Neural cell (in vitro differentiated cells): ENCODE measurements around the gene XXYLT1. TPM values are rescaled to one million over a fixed set of nuclear protein-coding genes. Genes with fewer than 3 reads are reported as not detected.

ENCODE experiments used
- H2AFZ ChIP-seq: fragments of 200-600, 300-800 bp; sonication (generic), shearing (Covaris generic); 2 replicates; pipeline ENCODE4 v1.6.0; 2014; ENCODE audit warnings: low read depth, mild to moderate bottlenecking, antibody characterized with exemption, low read length, moderate library complexity
- H3F3A ChIP-seq: fragments of 200-600 bp; shearing (Covaris generic); 2 replicates; pipeline ENCODE4 v1.6.1; 2016; ENCODE audit warnings: mild to moderate bottlenecking, moderate library complexity, mixed read lengths, antibody characterized with exemption, low read length; ENCODE audit not compliant: insufficient read depth, poor library complexity, severe bottlenecking
- H3K27ac ChIP-seq: fragments of 200-600, 300-800 bp; sonication (generic), shearing (Covaris generic); 2 replicates; pipeline ENCODE4 v1.5.1; 2014; ENCODE audit warnings: mild to moderate bottlenecking, low read length, moderate library complexity
- H3K27me3 ChIP-seq: fragments of 300-800, 200-600 bp; sonication (generic), shearing (Covaris generic); 2 replicates; pipeline ENCODE4 v1.6.0; 2014; ENCODE audit warnings: mild to moderate bottlenecking, low read depth, low read length, moderate library complexity; ENCODE audit not compliant: insufficient read depth
- H3K36me3 ChIP-seq: fragments of 300-800, 200-600 bp; sonication (generic), shearing (Covaris generic); 2 replicates; pipeline ENCODE4 v1.5.1; 2014; ENCODE audit warnings: mild to moderate bottlenecking, antibody characterized with exemption, low read length, moderate library complexity; ENCODE audit not compliant: insufficient read depth
- H3K4me2 ChIP-seq: fragments of 300-800, 200-600 bp; sonication (generic), shearing (Covaris generic); 2 replicates; pipeline ENCODE4 v1.6.0; 2014; ENCODE audit warnings: mild to moderate bottlenecking, low read length
- H3K4me3 ChIP-seq: fragments of 300-800, 200-600 bp; sonication (generic), shearing (Covaris generic); 2 replicates; pipeline ENCODE4 v1.5.1; 2014; ENCODE audit warnings: mild to moderate bottlenecking, low read length, moderate library complexity
- H3K79me2 ChIP-seq: fragments of 200-600 bp; shearing (Covaris generic); replicated peaks from 2 replicates; pipeline ENCODE4 v1.6.0; 2014; ENCODE audit warnings: mild to moderate bottlenecking, low read length, moderate library complexity; ENCODE audit not compliant: insufficient read depth
- H3K9ac ChIP-seq: fragments of 300-800, 200-600 bp; sonication (generic), shearing (Covaris generic); 2 replicates; pipeline ENCODE4 v1.6.1; 2016; ENCODE audit warnings: mild to moderate bottlenecking, low read length, mixed read lengths
- H3K9me2 ChIP-seq: fragments of 200-600 bp; shearing (Covaris generic); 2 replicates; pipeline ENCODE4 v1.6.1; 2016; ENCODE audit warnings: mild to moderate bottlenecking, low read length, mixed read lengths; ENCODE audit not compliant: insufficient read depth
- H3K9me3 ChIP-seq: fragments of 200-600, 300-800 bp; sonication (generic), shearing (Covaris generic); 2 replicates; pipeline ENCODE4 v1.6.1; 2016; ENCODE audit warnings: mild to moderate bottlenecking, mixed run types, low read length, moderate library complexity, mixed read lengths
- H4K20me1 ChIP-seq: fragments of 200-600 bp; shearing (Covaris generic); 2 replicates; pipeline ENCODE4 v1.6.1; 2016; ENCODE audit warnings: mild to moderate bottlenecking, mixed run types; ENCODE audit not compliant: insufficient read depth
- CTCF ChIP-seq: fragments of 450-650 bp; IDR thresholded peaks from 2 replicates; pipeline ENCODE4 v1.5.1; 2014; ENCODE audit warnings: antibody characterized with exemption, mild to moderate bottlenecking, moderate library complexity; ENCODE audit not compliant: poor library complexity, severe bottlenecking
- EP300 ChIP-seq: fragments of 450-650 bp; conservative IDR thresholded peaks from 2 replicates; pipeline ENCODE4 v1.6.1; 2014; ENCODE audit warnings: antibody characterized with exemption, mild to moderate bottlenecking, moderate library complexity; ENCODE audit not compliant: poor library complexity, severe bottlenecking
- EZH2 ChIP-seq: fragments of 200-600, 300-800 bp; shearing (Covaris generic), sonication (generic); IDR thresholded peaks from 2 replicates; pipeline ENCODE4 v1.6.1; 2014; ENCODE audit warnings: antibody characterized with exemption, low read length, borderline replicate concordance, mild to moderate bottlenecking; ENCODE audit not compliant: insufficient read depth, poor library complexity, severe bottlenecking
- MXI1 ChIP-seq: fragments of 450-650 bp; conservative IDR thresholded peaks from 2 replicates; pipeline ENCODE4 v1.6.1; 2014; ENCODE audit warnings: antibody characterized with exemption, mild to moderate bottlenecking; ENCODE audit not compliant: poor library complexity, severe bottlenecking
- POLR2AphosphoS5 ChIP-seq: IDR thresholded peaks from 2 replicates; pipeline ENCODE4 v1.6.1; 2012
- RAD21 ChIP-seq: fragments of 450-650 bp; conservative IDR thresholded peaks from 2 replicates; pipeline ENCODE4 v1.6.1; 2014; ENCODE audit warnings: antibody characterized with exemption, mild to moderate bottlenecking, moderate library complexity
- SMC3 ChIP-seq: fragments of 450-650 bp; conservative IDR thresholded peaks from 2 replicates; pipeline ENCODE4 v1.6.1; 2014; ENCODE audit warnings: antibody characterized with exemption, mild to moderate bottlenecking, moderate library complexity; ENCODE audit not compliant: poor library complexity
- TAF1 ChIP-seq: IDR thresholded peaks from 2 replicates; pipeline ENCODE4 v1.6.1; 2012; ENCODE audit warnings: low read depth
- polyA plus RNA-seq: library from polyadenylated mRNA; depleted of rRNA; stranded (reverse); fragments of >200 nt; gene quantifications from 2 replicates; pipeline ENCODE4 v1.2.3, GENCODE V29; 2014
- TF ChIP-seq, protein P1 (sequence below): IDR thresholded peaks from 2 replicates; pipeline ENCODE4 v1.6.1; 2012; ENCODE audit warnings: borderline replicate concordance

Gene XXYLT1
- polyA plus RNA-seq, 1 donor from 2014 or later, result 25.4 TPM

DNA sequence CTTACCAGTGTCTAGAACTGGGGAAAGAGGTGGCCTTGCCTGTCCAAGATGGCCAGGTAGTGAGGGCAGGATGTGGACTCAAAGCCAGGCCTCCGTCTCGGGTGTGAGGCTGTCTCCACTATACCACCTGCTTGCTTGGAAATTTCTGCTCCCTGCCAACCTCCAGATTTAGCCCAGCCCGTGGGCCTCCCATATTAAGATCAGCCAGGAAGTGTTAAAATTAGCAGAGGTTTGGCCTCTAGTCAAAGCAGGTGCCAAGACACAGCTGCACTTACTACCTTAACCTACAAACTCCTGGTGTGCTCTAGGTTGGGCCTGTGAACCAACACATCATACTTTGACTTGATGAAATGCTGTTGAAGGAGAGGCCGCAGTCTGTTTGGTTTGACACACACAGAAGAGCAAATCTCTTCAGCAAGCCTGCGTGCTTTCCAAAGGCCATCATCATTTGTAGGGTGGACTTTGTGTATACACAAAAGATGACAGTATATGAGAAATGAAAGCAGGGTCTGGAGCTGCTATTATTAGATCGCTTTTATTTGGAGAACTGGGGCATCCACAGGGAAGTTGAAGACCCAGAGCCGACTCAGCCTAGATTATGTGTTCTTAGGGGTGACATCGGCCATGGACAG, 206.5 kb downstream of the XXYLT1 start:
- Histone ChIP-seq H3F3A (no peaks in the 10 kb centered on the region), H3K27me3 (no peaks in the 10 kb centered on the region), H3K36me3 (no peaks in the 10 kb centered on the region), H3K4me2 (no peak overlapping the region), H2AFZ (no peak overlapping the region), H4K20me1 (no peaks in the 10 kb centered on the region), H3K27ac (no peak overlapping the region), H3K4me3 (no peak overlapping the region), H3K9me3 (no peaks in the 10 kb centered on the region), H3K79me2 (no peaks in the 10 kb centered on the region), H3K9ac (no peak overlapping the region), H3K9me2 (no peaks in the 10 kb centered on the region)
- TF ChIP-seq EP300, result no peak
- no peak for TF ChIP-seq EZH2
- no peak for TF ChIP-seq POLR2AphosphoS5
- no peak for TF ChIP-seq RAD21
- TF ChIP-seq, protein P1, sequence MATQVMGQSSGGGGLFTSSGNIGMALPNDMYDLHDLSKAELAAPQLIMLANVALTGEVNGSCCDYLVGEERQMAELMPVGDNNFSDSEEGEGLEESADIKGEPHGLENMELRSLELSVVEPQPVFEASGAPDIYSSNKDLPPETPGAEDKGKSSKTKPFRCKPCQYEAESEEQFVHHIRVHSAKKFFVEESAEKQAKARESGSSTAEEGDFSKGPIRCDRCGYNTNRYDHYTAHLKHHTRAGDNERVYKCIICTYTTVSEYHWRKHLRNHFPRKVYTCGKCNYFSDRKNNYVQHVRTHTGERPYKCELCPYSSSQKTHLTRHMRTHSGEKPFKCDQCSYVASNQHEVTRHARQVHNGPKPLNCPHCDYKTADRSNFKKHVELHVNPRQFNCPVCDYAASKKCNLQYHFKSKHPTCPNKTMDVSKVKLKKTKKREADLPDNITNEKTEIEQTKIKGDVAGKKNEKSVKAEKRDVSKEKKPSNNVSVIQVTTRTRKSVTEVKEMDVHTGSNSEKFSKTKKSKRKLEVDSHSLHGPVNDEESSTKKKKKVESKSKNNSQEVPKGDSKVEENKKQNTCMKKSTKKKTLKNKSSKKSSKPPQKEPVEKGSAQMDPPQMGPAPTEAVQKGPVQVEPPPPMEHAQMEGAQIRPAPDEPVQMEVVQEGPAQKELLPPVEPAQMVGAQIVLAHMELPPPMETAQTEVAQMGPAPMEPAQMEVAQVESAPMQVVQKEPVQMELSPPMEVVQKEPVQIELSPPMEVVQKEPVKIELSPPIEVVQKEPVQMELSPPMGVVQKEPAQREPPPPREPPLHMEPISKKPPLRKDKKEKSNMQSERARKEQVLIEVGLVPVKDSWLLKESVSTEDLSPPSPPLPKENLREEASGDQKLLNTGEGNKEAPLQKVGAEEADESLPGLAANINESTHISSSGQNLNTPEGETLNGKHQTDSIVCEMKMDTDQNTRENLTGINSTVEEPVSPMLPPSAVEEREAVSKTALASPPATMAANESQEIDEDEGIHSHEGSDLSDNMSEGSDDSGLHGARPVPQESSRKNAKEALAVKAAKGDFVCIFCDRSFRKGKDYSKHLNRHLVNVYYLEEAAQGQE, result no peak
- TF ChIP-seq TAF1, result no peak
- TF ChIP-seq SMC3, result no peak
- TF ChIP-seq MXI1, result no peak
- TF ChIP-seq CTCF, result no peak

DNA sequence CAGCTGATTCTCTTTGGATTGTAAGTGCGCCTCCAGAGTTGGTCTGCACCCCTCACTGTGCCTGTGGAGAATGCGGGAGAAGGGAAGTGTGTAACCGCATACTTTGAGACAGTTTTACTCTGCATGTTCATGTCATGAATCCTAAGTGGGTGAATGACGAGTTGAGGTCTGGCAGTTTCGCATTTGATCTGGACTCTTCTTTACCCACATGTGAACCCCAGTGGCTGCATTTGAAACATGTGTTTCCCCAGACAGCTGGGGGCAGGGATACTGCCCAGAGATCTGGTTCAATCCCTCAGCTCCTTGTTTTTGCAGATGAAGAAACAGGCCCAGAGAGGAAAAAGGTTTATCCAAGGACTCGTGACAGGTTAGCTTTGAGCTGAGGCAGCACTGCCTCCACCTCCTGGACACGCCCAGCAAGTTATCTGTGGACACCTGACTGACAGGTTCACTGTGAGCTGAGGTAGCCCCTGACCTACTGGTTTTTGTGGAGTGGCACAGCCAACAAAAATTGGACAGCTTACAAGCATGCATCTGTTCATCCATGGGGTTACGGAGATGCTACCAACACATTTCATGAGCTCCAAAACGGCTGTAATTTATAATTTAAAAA, 207.3 kb downstream of the XXYLT1 start:
- H3K9me2 ChIP-seq, result no peaks in the 10 kb centered on the region
- no peak overlapping the region for H2AFZ ChIP-seq
- H3K27ac ChIP-seq, result no peak overlapping the region
- no peak overlapping the region for H3K4me3 ChIP-seq
- TF ChIP-seq RAD21 (no peak), TAF1 (no peak), POLR2AphosphoS5 (no peak), EP300 (no peak), CTCF (no peak), SMC3 (no peak), EZH2 (no peak), MXI1 (no peak)
- TF ChIP-seq, protein P1, result no peak
- no peaks in the 10 kb centered on the region for H3K36me3 ChIP-seq
- no peak overlapping the region for H3K9ac ChIP-seq
- H3K4me2 ChIP-seq, result no peak overlapping the region
- H3K79me2 ChIP-seq, result no peaks in the 10 kb centered on the region
- H3F3A ChIP-seq, result no peaks in the 10 kb centered on the region
- no peaks in the 10 kb centered on the region for H3K9me3 ChIP-seq
- no peaks in the 10 kb centered on the region for H3K27me3 ChIP-seq
- H4K20me1 ChIP-seq, result no peaks in the 10 kb centered on the region
